Activated naive CD4-positive, alpha-beta T cell treated with anti-CD3 and anti-CD28 coated beads, Interleukin-2, amount 50 U/mL, for 72 hours (primary cell): ENCODE data around the gene PTPN18. TPM values are rescaled to one million over a fixed set of nuclear protein-coding genes. Genes with fewer than 3 reads are reported as not detected.
"Not testable (repeated sequence)": the region's sequence is repeated elsewhere in the genome, so short reads cannot be mapped to it uniquely, and the experiment has no call there.

Experiments used
- ATAC-seq, 2 donors: fragments of 150-1000 bp; cut with Tn5 transposase; 2 replicates each; pipeline ENCODE4 v1.10.0; 2021; ENCODE audit warnings: mild to moderate bottlenecking in 2 of 2, moderate library complexity in 2 of 2
- DNase-seq, 2 donors: peaks; one replicate each; pipeline ENCODE4 v3.0.0; 2021 to 2022; ENCODE audit warnings: low spot score in 2 of 2
- H3K27ac Mint-ChIP-seq, 2 donors: one replicate each; pipeline ENCODE4 v1.8.0; 2022; ENCODE audit warnings: mild to moderate bottlenecking in 2 of 2, mixed read lengths in 2 of 2
- H3K36me3 Mint-ChIP-seq, 2 donors: one replicate each; pipeline ENCODE4 v1.8.0; 2022; ENCODE audit warnings: mixed read lengths in 2 of 2
- H3K9me3 Mint-ChIP-seq, 2 donors: one replicate each; pipeline ENCODE4 v1.8.0; 2022; ENCODE audit warnings: mixed read lengths in 2 of 2
- total RNA-seq, 2 donors: library from RNA; stranded (reverse); gene quantifications; one replicate each; pipeline ENCODE4 v1.2.3, GENCODE V29; 2022

Gene PTPN18
- total RNA-seq, 2 donors from 2014 or later, result 28.3 to 62.1 TPM

GRCh38 chr2:130385709-130386108 lies 29.9 kb downstream of the PTPN18 start:
- Mint-ChIP-seq H3K9me3 (no peaks in the 10 kb centered on the region), H3K27ac (no peak overlapping the region), H3K36me3 (peaks cover 4 to 9% of the 10 kb centered on the region in 2 donors)
- DNase-seq (no peak), ATAC-seq (no peak)

DNA sequence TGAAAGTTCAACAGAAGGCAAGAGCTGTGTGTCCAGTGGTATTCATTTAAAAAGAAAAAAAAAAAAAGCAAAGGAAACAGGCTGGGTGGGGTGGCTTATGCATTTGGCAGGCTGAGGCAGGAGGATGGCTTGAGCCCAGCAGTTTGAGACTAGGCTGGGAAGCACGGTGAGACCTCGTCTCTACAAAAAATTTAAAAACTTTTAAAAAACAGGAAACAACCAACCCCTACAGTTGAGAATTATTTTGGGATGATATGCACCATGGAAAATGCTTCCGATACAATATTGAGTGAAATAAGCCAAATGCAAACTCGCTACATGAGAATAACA lies 31.2 kb downstream of the PTPN18 start:
- Mint-ChIP-seq H3K27ac (no peak overlapping the region), H3K36me3 (peaks cover 0 to 9% of the 10 kb centered on the region in 2 donors), H3K9me3 (no peaks in the 10 kb centered on the region)
- no peak for DNase-seq
- no peak for ATAC-seq

GRCh38 chr2:130387804-130388203 lies 31.9 kb downstream of the PTPN18 start:
- no peak overlapping the region for H3K27ac Mint-ChIP-seq
- DNase-seq, result no peak
- peaks cover 0 to 7% of the 10 kb centered on the region in 2 donors for H3K36me3 Mint-ChIP-seq
- no peaks in the 10 kb centered on the region for H3K9me3 Mint-ChIP-seq
- ATAC-seq, result no peak

DNA sequence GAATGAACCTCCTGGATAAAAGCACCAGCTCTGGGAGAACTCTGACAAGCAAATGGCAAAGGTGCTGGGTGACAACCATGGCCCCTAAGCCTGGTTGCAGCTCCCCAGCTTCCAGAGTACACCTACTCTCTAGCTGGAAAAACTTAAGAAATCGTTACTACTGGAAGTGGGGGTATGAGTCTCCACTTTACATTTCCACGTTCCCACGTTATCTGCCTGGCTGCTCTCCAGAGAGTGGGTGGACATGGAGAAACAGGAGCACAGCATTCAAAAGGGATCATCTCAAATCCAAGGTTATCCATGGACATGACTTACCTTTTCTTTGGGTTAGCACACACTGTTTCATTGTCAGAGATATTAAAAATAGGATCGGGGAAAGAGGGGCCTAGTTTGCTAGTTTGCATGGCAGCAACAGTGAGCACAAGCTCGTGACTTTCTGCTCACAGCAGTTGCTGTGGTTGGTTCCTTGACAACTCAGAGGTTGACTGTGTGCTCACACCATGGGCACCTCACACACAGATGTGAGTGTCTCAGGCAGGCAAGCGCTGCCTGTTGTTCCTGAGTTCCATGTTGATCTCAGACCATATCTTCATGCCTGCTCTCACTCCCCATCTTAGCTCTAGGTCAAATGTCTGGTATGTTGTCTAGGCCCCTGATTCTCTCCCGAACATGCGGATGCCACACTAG lies 32.5 kb downstream of the PTPN18 start:
- Mint-ChIP-seq H3K27ac (no peak overlapping the region), H3K36me3 (peaks cover 0 to 2% of the 10 kb centered on the region in 2 donors), H3K9me3 (no peaks in the 10 kb centered on the region)
- no peak for ATAC-seq
- DNase-seq, result no peak

GRCh38 chr2:130389358-130389757 lies 33.5 kb downstream of the PTPN18 start:
- DNase-seq (no peak), ATAC-seq (no peak)
- no peak overlapping the region for H3K27ac Mint-ChIP-seq
- no peaks in the 10 kb centered on the region for H3K36me3 Mint-ChIP-seq
- no peaks in the 10 kb centered on the region for H3K9me3 Mint-ChIP-seq

DNA sequence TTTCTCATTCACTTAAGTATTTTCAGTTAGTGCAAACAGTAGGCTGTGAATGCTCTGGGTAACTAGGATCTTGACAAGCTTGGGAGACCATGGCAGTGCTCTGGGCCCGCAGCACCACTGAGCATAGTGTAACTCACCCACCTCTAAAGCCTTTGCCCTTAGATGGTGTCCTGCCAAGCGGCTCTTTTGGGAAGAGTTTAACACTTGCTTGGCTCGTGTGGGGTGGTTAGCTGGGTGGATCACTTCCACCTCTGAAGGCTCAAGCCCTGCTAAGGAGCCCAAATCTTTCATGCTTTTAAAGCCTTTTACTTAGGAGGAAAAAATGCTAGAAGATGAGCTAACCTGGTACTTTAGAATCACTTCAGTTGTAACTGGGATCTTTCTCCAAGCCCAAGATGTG lies 33.9 kb downstream of the PTPN18 start:
- no peak for ATAC-seq
- no peaks in the 10 kb centered on the region for H3K9me3 Mint-ChIP-seq
- no peaks in the 10 kb centered on the region for H3K36me3 Mint-ChIP-seq
- H3K27ac Mint-ChIP-seq, result no peak overlapping the region
- DNase-seq, result no peak

GRCh38 chr2:130390460-130391057 lies 34.7 kb downstream of the PTPN18 start:
- Mint-ChIP-seq H3K9me3 (no peaks in the 10 kb centered on the region), H3K27ac (peak overlapping the region; percentile 47 to 53), H3K36me3 (no peaks in the 10 kb centered on the region)
- no peak for DNase-seq
- peak in 1 of 2 donors; percentile 9 for ATAC-seq

GRCh38 chr2:130391058-130391871 lies 35.4 kb downstream of the PTPN18 start:
- no peaks in the 10 kb centered on the region for H3K36me3 Mint-ChIP-seq
- ATAC-seq, result peak; percentile 97 to 99
- peak overlapping the region; percentile 47 to 53 for H3K27ac Mint-ChIP-seq
- peak in 1 of 2 donors; percentile 71 for DNase-seq
- H3K9me3 Mint-ChIP-seq, result no peaks in the 10 kb centered on the region

GRCh38 chr2:130391872-130392670 lies 36.2 kb downstream of the PTPN18 start:
- DNase-seq, result no peak
- no peak for ATAC-seq
- Mint-ChIP-seq H3K27ac (peak overlapping the region in 1 of 2 donors; percentile 82), H3K9me3 (no peaks in the 10 kb centered on the region), H3K36me3 (no peaks in the 10 kb centered on the region)

DNA sequence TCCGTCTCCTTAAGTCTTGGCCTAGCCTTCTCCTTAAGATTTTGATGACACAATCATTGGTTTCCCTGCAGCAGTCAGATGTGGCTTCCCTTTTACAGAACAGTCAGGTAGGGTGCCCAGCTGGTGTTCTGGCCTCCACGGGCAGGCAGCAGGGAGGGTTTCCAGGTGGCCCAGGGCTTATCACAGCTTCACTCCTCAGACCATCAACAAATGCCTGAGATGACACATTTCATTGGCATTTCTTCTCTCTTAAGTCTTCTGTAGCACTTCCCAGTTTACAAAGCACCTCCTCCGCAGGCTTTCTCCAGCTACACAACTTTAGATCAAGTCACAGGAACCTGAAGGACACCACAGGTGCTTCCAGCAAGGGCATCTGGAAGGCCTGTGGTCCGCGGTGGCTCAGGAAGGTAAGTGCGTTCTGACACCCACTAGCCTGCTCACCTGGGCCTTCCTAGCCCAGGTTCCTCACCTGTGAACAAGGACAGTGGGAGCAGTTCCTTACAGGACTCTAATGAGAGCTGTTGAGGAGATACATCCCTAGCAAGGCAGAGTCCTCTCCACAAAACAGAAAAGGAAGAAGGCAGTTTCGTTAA lies 37.6 kb downstream of the PTPN18 start:
- Mint-ChIP-seq H3K9me3 (no peaks in the 10 kb centered on the region), H3K36me3 (no peaks in the 10 kb centered on the region), H3K27ac (no peak overlapping the region)
- ATAC-seq, result no peak
- no peak for DNase-seq

DNA sequence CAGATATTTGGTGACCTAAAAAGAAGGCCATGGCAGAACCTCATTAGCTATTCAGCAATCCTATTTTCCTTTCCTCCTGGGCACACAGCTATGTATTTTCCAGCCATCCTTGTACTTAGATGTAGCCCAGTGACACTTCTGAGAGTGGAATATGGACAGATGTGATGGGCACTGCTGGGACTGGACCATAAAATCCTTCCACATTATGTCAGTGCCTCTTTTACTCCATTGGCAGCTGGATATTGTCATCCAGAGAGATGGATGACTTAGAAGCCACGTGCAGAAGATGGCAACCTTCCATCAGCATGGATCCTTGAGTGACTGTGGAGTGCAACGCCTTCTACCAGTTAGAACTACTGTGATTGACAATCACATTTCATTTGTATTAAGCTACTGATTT lies 50.4 kb downstream of the PTPN18 start:
- not testable (repeated sequence) for H3K36me3 Mint-ChIP-seq, ATAC-seq, H3K27ac Mint-ChIP-seq, DNase-seq, H3K9me3 Mint-ChIP-seq

- ATAC-seq, H3K36me3 Mint-ChIP-seq, H3K27ac Mint-ChIP-seq, H3K9me3 Mint-ChIP-seq: not testable (repeated sequence)
- DNase-seq, result peak in 1 of 2 donors; percentile 38
These were observed 60.8 kb downstream of the PTPN18 start for GRCh38 chr2:130416693-130417092.

DNA sequence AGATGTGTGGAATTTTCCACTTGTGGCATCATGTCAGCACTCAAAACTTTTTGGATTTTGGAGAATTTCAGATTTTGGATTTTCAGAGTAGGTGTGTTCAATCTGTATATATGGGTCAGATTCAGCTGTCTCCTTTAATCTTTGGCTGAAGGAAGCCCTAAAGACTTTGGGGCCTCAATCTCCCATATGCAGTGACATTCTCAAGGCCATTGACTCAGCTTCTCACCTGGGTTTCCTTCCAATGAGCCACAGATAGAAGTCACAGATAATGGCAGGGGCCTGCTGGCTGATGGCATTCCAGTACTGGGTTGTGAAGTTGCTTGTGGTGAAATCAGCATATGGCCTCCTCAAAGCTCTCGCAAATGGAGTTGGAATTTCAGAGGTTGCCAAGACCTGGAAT lies 63.0 kb downstream of the PTPN18 start:
- not testable (repeated sequence) for H3K27ac Mint-ChIP-seq, H3K9me3 Mint-ChIP-seq, H3K36me3 Mint-ChIP-seq, ATAC-seq, DNase-seq
